ENCODE measurements around the gene ATP2B1. TPM values are rescaled to one million over a fixed set of nuclear protein-coding genes. Genes with fewer than 3 reads are reported as not detected.
A peak's percentile ranks its signal among the peaks of the same experiment; 100 is the strongest.

The ATP2B1 gene
- total RNA-seq, 1 donor = 214 TPM

- no peak for TF ChIP-seq CTCF (IDR thresholded peaks at IDR 0.05; ENCODE audit: insufficient read depth, low read depth, low read length)
- no peak for DNase-seq (ENCODE audit: low read depth)
- no peak overlapping the region for H3K4me3 ChIP-seq (ENCODE audit: low read depth, low read length)
These were observed 148.9 kb downstream of the ATP2B1 start for GRCh38 chr12:89559753-89560152.

GRCh38 chr12:89556976-89557375, 151.7 kb downstream of the ATP2B1 start:
- no peak for TF ChIP-seq CTCF (IDR thresholded peaks at IDR 0.05; ENCODE audit: insufficient read depth, low read depth, low read length)
- H3K4me3 ChIP-seq (ENCODE audit: low read depth, low read length) = no peak overlapping the region
- no peak for DNase-seq (ENCODE audit: low read depth)

GRCh38 chr12:89552376-89552775, 156.3 kb downstream of the ATP2B1 start:
- TF ChIP-seq CTCF (IDR thresholded peaks at IDR 0.05; ENCODE audit: insufficient read depth, low read depth, low read length) = no peak
- no peak overlapping the region for H3K4me3 ChIP-seq (ENCODE audit: low read depth, low read length)
- no peak for DNase-seq (ENCODE audit: low read depth)

DNA sequence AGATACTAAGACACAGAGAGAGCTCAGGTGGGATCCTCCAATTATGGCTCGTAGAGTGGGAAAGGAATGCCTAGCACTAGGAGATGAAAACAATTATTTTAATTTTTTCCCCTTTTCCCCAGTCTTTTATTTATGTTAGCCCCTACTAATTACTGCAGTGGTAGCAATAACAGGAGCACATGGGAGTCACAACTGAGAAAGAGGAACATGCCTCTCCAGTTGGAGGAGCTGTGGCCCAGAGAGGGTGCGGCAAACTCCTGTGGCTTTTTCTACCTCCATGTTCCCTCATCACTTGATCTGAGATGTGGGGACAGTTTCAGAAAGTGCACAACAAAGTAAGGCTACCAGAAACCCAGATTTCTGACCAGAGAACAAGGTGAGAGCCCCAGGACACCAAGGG, 156.9 kb downstream of the ATP2B1 start:
- no peak for DNase-seq (ENCODE audit: low read depth)
- H3K4me3 ChIP-seq (ENCODE audit: low read depth, low read length) = no peak overlapping the region
- no peak for TF ChIP-seq CTCF (IDR thresholded peaks at IDR 0.05; ENCODE audit: insufficient read depth, low read depth, low read length)

GRCh38 chr12:89547101-89547500, 161.5 kb downstream of the ATP2B1 start:
- DNase-seq (ENCODE audit: low read depth) = no peak
- no peak overlapping the region for H3K4me3 ChIP-seq (ENCODE audit: low read depth, low read length)
- no peak for TF ChIP-seq CTCF (IDR thresholded peaks at IDR 0.05; ENCODE audit: insufficient read depth, low read depth, low read length)

DNA sequence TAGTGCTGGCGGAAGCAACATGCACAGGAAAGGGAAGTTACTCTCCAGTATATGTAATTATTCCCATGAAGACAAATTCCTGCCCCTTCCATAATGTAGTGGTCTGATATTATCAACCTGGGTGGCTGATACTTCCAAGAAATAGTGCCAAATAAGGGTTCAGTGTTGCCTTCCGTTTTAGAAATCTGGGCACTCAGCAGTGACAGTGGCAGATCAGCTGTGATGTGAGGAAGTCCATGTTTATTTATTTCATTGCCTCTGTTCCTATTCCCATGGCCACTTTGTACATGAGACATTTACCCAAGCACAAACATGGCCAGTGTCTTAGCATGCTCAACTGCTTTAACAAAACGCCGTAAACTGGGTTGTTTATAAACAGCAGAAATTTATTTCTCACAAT, 162.5 kb downstream of the ATP2B1 start:
- DNase-seq (ENCODE audit: low read depth) = no peak
- TF ChIP-seq CTCF (IDR thresholded peaks at IDR 0.05; ENCODE audit: insufficient read depth, low read depth, low read length) = no peak
- H3K4me3 ChIP-seq (ENCODE audit: low read depth, low read length) = no peak overlapping the region

- TF ChIP-seq CTCF (IDR thresholded peaks at IDR 0.05; ENCODE audit: insufficient read depth, low read depth, low read length) = no peak
- no peak overlapping the region for H3K4me3 ChIP-seq (ENCODE audit: low read depth, low read length)
- DNase-seq (ENCODE audit: low read depth) = peak; percentile 39
These were observed 163.9 kb downstream of the ATP2B1 start for GRCh38 chr12:89544681-89545184.
